ENCODE results near the gene BGN. TPM values are rescaled to one million over a fixed set of nuclear protein-coding genes. Genes with fewer than 3 reads are reported as not detected.

BGN gene
- total RNA-seq, 1 donor = 133 TPM

- no peak for TF ChIP-seq CTCF (IDR thresholded peaks at IDR 0.05; ENCODE audit: insufficient read depth, low read length)
- no peak for DNase-seq (ENCODE audit: low read depth)
- H3K4me3 ChIP-seq (ENCODE audit: low read depth, low read length) = no peak overlapping the region
Measured at GRCh38 chrX:153514259-153514658, 19.5 kb downstream of the BGN start.

GRCh38 chrX:153515435-153515834, 20.7 kb downstream of the BGN start:
- no peak overlapping the region for H3K4me3 ChIP-seq (ENCODE audit: low read depth, low read length)
- no peak for TF ChIP-seq CTCF (IDR thresholded peaks at IDR 0.05; ENCODE audit: insufficient read depth, low read length)
- peak; percentile 10 for DNase-seq (ENCODE audit: low read depth)

- H3K4me3 ChIP-seq (ENCODE audit: low read depth, low read length) = no peak overlapping the region
- no peak for TF ChIP-seq CTCF (IDR thresholded peaks at IDR 0.05; ENCODE audit: insufficient read depth, low read length)
- no peak for DNase-seq (ENCODE audit: low read depth)
Measured at GRCh38 chrX:153516073-153516472, 21.3 kb downstream of the BGN start.

GRCh38 chrX:153517423-153517822, 22.6 kb downstream of the BGN start, which contains the start of gene ATP2B3:
Gene ATP2B3, plus strand, starts transcription at chrX:153517642. Its CDS starts 18,606 bp downstream, at chrX:153536248.
- no peak within 1 kb of the TSS for H3K4me3 ChIP-seq (ENCODE audit: low read depth, low read length)
- no peak for DNase-seq (ENCODE audit: low read depth)
- TF ChIP-seq CTCF (IDR thresholded peaks at IDR 0.05; ENCODE audit: insufficient read depth, low read length) = no peak

GRCh38 chrX:153517946-153518834, 23.4 kb downstream of the BGN start:
- H3K4me3 ChIP-seq (ENCODE audit: low read depth, low read length) = no peak overlapping the region
- no peak for DNase-seq (ENCODE audit: low read depth)
- no peak for TF ChIP-seq CTCF (IDR thresholded peaks at IDR 0.05; ENCODE audit: insufficient read depth, low read length)

- no peak overlapping the region for H3K4me3 ChIP-seq (ENCODE audit: low read depth, low read length)
- DNase-seq (ENCODE audit: low read depth) = peak; percentile 37
- TF ChIP-seq CTCF (IDR thresholded peaks at IDR 0.05; ENCODE audit: insufficient read depth, low read length) = no peak
Measured at GRCh38 chrX:153519569-153520286, 24.9 kb downstream of the BGN start.
